GM18951 (cell line): ENCODE data around the gene C4orf50.

Experiments
- POLR2A ChIP-seq: IDR thresholded peaks from 4 replicates; pipeline ENCODE4 v1.6.1; 2011; ENCODE audit warnings: mild to moderate bottlenecking; ENCODE audit not compliant: insufficient read length, insufficient read depth; ENCODE audit errors: extremely low read depth
- in situ Hi-C: fragments of 300-500 bp; cut with MboI; formaldehyde crosslinking; loops from one replicate; pipeline ENCODE4 v1.12.0; 2022; ENCODE audit warnings: low sequenced_read_pairs, mixed read lengths, inconsistent platforms; ENCODE audit not compliant: unreplicated experiment

The C4orf50 gene

DNA sequence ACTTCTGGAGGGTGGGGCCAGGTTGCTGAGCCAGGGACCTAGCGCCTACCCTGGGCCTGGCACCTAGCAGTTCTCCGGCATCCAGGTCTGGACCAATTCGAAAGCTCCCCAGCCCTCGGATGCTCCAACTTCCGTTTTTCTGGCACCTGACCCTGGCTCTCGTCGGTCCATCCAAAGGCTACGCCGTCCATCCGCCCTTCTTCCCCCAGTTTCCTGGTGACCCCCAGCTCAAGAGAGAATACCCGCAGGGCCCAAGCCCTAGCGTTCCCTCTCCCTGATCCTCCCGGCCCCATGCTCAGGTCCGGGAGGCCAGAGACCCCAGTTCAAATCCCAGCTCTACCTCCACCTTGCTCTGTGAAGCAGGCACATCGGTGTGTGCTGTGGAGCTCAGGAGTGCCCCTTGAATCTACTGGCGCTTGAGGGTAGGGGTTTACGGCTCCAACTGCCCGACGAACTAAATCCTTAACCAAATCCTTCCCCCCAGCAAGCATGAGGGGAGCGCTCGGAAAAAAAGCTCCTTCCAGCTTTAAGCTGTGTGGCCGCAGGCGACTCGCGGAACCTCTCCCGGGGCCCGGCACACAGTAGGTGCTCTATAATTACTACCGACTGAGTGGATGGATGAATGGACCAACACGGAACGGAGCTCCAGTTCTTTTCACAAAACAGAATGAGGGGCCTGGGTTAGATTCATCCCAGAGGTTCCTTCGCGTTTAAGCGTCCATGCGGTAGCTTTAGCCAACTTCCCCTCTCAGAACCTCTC is 126.5 kb downstream of the C4orf50 start:
- in situ Hi-C loops = no loop called here
- TF ChIP-seq POLR2A = no peak

DNA sequence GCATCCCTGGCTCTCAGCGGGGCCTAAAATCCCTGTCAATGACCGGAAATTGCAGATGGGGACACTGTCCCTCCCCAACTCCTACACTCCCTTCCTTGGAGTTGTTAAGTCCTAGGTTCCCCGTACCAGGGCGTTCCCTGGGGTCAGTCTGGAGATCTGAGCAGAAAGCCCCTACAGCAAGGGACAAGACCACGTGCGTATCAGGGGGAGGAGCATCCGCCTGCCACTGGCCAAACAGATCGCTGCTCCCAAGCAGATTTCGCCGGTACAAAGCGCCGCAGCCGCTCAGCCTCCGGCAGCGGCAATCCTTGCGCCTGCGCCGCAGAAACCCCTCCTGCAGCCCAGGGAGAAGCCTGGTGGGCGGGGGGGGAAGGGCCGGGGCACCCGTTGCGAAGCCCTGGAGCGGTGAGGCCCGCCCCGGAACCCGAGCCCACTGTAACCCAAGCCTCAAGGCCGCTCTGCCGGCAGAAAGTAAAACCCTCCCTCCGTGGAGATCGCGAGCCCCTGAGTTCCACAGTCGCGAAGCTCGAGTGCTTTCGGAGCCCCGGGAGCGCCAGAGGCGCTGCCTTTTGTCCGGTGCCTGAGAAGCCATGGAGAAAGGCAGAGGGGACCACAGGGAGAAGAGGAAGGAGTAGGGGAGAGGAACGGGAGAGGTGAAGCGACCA is 128.0 kb downstream of the C4orf50 start:
- TF ChIP-seq POLR2A = no peak
- in situ Hi-C loops = no loop called here

DNA sequence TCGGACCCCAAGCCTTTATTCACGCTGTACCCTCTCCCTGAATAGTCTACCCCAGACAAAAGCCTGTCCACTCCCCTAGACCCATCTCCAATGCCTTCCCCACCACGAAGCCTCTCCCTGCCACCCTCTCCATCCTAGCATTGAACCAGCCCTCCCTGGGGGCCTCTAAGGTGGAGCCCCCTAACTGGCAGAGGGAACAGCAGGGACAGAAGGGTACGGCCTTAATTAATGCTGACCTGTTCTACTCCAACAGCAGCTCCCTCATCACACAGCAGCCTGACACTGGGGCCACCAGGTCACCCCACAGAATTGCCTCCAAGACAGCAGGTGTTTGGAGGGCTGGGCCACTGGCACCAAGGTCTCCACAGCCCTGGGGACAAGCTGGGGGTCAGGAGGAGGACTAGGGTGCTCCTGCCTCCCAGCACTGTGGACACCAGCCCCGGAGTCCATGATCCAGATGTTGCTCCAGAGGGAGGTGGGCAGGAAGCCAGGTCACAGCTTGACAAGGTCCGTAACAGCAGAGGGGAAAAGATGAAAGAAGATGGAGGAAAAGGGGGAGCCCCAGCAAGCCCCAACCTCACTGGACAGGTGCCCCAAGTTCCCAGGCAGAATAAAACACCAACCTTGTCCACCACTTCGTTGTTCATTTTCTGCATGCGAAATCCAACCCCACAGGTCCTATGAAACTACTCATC is 129.1 kb downstream of the C4orf50 start:
- TF ChIP-seq POLR2A = no peak
- in situ Hi-C loops = no loop called here

DNA sequence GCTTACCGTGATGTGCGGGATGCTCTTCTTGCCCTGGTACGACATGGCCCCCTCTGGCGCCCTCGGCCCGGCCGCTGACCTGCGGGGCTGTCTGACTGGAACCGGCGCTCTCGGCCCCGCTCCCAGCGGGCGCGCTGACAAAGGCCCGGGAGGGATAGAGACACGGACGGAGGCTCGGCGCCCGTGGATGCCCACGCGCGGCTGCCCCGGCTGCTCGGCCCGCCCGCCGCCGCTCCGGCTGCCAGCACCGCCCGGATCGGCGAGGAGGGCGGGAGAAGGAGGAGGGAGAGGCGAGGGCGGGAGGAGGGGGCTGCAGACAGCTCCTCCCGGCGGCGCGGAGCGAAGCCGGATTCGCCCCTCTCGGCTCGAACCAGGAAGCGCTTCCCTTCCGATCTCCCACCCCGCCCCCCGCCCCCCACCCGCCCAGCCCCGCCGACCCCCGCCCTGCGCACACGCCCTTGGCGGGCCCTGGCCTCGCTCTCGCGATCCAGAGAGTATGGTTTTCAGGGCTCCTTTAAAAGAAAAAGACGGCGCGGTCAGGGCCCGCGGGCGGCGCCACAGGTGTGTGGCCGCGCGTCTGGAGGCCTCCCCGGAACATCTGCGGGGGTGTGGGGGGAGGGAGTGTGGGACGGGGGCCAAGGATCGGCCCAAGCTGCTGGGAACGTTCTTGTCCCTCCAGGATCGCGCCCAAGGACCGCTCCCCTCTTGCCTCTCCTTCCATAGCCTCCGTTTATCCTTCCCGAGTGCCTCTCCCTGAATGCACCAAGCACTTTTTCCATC is 129.8 kb downstream of the C4orf50 start:
- in situ Hi-C loops = no loop called here
- no peak for TF ChIP-seq POLR2A

DNA sequence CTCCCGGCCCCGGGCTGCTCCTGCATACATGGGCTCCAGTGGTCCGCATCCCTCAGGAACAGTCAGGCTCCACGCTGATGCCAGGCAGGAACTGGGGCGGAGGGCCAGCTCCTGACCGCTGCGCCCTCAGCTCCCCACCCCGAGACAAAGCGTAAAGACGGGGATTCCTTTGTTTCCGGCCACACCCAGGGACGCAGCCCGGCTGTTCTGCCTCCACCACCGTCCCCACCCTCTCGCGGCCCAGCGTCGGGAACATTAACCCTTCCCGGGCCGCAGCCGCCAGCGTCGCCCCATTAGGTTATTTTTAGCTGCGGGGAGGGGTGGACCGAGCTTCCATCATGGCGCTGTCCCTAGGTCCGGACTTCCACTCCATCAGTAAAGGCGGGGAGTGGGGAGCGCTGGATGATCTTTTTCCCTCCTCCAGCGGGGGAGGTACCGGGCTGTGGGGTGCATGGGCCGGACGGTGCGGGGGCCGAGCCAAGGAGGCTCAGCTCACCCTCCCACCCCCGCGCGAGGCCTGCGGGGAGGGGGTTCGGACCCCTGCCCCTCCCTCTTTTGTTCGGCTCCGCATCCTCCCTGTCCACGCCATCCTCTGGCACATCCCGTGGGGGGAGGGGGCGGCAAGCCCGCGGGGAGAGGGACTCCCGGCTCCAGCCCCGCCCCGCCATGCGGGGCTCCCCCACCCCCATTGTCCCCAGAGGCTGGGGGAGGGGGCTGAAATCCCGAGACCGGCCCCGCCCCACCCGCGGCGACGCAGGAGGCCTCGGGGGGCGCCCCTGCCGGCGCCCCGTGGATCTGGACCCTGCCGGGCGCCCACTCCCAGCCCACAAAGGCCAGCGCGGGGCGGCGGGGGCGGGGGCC is 130.6 kb downstream of the C4orf50 start:
- in situ Hi-C loops = no loop called here
- TF ChIP-seq POLR2A = no peak

DNA sequence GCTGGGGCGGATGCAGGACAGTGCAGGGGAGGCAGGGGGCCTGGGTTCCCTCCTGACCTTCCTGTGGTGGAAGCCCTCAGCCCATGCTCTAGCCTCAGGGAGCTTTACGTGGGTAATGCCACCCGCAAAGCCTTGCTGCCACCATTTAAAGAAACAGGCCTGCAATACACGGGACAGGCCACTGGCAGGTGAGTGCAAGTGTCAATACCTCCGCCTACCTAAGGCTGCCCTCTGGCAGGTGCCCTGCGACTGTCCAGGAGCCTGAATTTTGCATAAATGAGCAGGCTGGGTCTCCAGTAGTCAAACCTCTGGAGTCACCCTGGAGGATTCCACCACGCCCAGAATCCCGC is 131.2 kb downstream of the C4orf50 start:
- in situ Hi-C loops = no loop called here
- no peak for TF ChIP-seq POLR2A

DNA sequence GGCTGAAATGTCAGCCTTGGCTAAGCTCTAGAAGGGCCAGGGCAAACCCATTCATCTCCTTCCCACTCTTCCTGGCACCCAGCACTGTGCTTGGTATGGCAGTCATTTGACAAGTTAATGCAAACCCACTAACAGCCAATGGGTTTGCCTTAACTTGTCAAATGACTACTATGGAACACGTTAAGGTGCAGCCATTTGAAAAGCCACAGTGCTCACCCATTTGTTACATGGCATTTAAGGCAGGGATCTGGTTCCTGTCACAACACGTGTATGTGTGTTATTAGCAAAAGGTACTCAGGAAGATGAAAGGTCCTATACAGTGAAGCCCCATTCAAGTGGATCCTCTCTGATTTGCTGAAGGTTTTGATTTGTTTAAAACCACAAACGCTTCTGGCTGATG is 132.5 kb downstream of the C4orf50 start:
- no peak for TF ChIP-seq POLR2A
- in situ Hi-C loops = no loop called here

DNA sequence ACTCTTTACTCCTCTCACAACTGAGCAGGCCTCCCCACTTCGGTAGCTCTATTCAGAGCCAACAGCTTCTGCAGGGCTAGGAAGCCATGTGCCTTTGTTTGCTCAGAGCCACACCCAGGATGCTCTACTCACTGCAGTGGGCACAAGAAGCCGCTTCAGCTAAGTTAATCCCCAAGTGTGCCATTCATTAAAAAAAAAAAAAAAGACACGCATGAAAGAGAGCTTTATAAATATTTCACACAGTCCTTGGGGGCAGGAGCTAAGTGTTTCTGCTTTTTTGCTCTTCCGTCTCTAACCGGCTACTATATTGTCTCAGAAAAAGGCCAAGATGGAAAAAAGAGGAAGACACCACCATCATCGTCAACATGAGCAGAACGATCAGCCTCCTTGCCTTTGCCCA is 133.4 kb downstream of the C4orf50 start:
- no peak for TF ChIP-seq POLR2A
- in situ Hi-C loops = no loop called here

DNA sequence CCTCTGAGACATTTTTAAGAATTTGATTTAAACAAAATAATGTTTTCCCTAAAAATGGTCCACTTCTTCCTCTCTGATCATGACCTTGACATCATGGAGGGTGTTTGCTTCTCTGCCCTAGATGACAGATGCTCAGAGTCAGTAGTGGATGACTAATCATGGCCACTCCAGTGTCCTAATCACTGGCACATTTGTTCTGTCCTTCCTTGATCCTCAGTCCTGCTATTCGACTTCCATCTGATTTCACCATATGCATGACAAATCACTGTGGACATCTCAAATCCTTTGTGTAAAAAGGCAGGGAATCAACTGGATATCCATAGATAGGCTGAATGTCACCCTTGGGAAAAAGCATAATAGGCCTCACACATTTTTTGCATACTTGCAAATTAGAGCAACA is 134.3 kb downstream of the C4orf50 start:
- in situ Hi-C loops = no loop called here
- no peak for TF ChIP-seq POLR2A

DNA sequence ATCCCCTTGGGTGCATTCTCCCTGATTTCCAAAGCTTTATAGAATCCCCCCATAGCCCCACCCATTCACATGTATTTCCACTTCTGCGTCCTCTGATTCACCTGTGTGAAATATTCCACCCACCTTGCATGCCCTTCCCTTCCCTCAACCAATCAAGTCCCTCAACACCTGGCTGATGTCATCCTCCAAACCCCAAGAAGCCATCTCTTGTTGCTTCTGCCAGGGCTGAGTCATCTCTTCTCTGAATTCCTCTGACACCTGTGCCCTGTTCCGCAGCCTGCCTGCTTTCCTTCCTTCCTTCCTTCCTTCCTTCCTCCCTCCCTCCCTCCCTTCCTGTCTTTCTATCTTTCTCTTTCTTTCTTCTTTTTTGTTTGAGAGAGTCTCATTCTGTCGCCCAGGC is 135.3 kb downstream of the C4orf50 start:
- in situ Hi-C loops = no loop called here
- no peak for TF ChIP-seq POLR2A

DNA sequence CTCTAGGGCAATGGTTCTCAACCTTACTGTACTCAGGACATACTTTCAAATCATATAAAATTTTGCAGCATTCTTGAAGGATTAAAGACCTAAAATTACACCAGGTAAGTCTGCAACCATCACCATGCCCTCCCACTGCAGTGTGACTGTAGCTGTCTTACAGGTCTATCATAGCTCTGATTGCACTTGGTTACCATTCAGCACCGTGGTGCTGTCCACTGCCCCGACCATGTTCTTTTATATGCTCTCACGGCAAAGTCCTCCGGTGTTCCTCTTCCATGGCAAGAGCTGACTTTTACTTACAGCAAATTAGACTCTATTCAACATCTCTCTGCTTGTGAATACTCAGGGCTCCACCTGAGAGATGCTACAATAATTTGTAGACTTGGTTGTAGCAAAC is 136.9 kb downstream of the C4orf50 start:
- TF ChIP-seq POLR2A = no peak
- in situ Hi-C loops = no loop called here

DNA sequence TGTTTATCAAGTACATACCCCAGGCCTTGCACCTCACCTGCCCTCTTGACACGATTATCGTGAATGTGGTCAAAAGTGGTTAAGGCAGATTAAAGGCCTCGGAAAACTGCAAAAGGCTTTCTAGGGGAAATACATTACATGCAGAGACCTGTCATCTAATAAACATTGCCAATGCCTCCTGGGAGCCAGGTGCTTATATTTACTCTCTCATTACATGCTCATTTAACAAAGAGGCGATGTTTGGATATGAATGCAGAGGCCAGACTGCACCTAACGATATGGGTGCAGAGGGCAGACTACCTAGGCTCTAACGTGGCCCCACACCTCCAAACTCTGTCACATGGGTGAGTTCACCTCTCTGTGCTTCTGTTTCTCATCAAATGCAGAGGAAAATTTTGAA is 139.9 kb downstream of the C4orf50 start:
- in situ Hi-C loops = no loop called here

More for the DNA sequence above, 139.9 kb downstream of the C4orf50 start:
- TF ChIP-seq POLR2A = no peak
